NOMO-1 treated with dmso at 0.1 percent for 144 hours (cell line): ENCODE data around the gene GPR89B.
A peak's percentile ranks its signal among the peaks of the same experiment; 100 is the strongest.
"Not testable (repeated sequence)": the region's sequence is repeated elsewhere in the genome, so short reads cannot be mapped to it uniquely, and the experiment has no call there.

Experiments
- DNase-seq: peaks from one replicate; lab custom pipeline; 2025; ENCODE audit not compliant: unreplicated experiment; lab: John Stamatoyannopoulos, UW

Gene GPR89B

DNA sequence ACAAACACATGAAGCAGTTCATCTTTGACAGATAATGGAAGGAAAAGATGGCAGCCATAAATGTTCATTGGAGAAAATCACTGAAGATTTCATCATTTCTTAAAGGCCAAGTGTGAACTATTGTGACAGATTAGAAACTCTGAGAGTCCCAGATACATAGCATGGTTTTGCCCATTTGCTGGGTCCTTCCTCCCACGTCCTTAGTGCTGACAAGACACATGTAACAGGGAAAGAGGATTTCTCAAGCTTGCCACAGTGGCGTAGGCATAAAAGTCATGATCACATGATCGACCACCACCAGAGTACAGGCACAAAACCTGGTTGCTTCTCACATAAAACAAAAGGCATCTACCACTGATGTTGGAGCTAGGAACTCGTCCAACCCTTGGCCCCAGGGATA is 98.8 kb downstream of the GPR89B start:
- DNase-seq, result not testable (repeated sequence)

DNA sequence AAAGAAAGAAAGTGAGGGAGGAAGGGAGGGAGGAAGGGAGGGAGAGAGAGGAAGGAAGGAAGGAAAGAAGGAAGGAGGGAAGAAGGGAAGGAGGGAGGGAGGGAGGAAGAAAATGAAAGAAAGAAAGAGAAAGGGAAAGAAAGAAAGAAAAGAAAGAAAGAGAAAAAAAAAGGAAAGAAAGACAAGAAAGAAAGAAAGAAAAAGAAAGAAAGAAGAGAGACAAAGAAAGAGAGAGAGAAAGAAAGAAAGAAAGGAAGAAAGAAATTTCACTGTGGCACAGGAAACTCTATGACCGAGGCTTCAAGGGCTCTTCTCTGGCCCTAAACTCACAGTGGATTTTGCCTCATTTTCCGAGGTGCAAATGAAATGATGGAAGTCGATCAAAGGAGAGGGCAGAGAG is 104.0 kb downstream of the GPR89B start:
- DNase-seq, result not testable (repeated sequence)

DNA sequence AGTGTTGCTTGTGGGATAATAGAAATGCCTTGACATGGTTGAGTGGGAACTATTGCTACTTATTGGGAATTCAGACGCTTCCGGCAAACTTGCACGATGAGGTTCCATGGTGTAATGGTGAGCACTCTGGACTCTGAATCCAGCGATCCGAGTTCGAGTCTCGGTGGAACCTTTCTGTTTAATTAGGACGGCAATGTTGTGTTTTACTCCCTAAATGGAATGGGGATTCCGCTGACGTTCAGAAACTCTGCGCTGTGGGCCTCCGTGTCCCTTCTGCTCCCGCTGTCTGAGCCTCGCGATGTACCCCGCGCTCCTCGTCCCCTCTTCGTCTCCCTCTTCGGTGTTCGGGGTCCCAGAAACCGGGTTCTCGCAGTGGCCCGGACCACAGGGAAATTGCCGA is 104.5 kb downstream of the GPR89B start:
- DNase-seq, result not testable (repeated sequence)

DNA sequence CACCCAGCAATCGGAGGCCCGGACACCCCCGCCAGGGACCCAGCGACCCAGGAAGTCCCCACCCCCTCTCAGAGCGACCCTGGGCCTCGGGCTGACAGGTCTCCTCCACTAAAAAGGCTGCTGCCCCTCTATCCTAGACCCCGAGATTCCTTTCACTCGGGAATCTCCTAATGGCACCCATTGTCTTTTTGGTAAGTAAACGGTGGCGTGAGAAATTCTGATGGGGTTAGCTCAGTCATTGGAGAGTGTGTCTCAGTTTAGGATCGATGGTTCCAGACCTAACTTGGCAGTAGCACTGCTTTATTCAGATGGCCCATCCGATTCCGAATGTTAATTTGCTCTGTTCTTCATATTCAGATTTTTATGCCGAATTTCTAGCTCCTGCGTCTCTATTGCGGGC is 104.9 kb downstream of the GPR89B start:
- not testable (repeated sequence) for DNase-seq

DNA sequence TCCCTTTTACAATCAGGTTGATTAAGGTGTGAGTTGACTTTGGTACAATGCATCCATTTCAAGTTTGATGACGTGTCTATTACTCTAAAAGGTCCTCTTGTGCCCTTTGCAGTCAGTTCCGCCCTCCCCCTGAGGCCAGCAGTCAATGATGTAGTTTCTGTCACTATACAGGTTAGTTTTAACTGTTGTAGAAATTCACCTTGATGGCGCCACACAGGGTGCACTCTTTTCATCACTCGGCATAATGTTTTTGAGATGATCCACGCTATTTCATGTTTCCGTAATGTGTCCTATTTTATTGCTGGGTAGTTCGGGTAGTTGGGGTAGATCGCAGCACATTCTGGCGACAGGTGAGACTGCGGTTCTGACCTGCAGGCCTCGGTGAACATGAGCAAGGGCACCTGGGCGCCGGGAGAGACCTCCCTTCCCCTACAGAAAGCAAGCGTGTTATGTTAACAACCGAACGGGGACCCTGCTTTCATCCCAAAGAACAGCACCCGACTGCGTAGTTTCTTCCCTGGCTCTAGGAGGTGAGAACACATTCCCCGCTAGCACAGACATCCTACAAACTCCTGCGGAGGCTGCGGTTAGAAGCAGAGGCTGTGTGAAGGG is 109.7 kb downstream of the GPR89B start:
- DNase-seq, result not testable (repeated sequence)

DNA sequence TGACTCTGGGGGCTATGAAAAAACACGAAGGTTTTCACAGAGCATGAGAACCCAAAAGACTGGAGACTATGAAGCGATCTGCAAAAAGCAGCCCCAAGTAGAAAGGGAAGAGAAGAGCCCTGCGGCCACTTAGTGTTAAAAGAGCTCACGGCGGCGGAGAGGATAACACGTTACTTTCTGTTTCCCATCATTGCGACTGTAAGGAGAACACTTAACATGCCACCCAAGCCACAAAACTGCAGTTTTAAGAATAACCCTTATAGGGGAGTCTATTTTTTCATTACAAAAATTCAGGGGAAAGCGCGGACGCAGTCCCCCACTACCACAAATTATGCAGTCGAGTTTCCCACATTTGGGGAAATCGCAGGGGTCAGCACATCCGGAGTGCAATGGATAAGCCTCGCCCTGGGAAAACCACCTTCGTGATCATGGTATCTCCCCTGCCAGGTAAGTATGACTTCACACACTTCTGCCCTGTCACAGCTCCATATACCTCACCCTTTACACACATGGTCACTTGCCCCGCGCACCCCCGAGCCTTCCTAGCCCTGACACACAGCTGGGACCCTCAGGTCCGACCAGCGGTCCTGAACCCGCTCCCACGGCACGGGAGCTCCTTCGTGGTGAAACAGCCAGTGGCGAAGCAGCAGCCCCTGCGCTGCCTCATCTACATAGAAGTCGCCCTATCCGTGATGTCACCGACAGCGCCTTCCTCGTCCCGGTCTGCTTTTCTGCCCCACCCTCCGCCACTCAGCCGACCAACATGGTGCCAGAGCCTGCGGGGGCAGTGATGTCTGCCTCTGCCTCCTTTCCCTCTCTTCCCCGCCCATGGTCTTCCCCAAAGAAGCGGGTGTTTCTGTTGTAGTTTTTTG is 110.5 kb downstream of the GPR89B start:
- peak; percentile 73 for DNase-seq
